ENCODE measurements around the gene CDH2.

Gene CDH2

GRCh38 chr18:28091197-28091596 is 85.7 kb downstream of the CDH2 start:
- DNase-seq (ENCODE audit: low spot score) (no peak), FAIRE-seq (peak; percentile 49)

GRCh38 chr18:28088477-28088876 is 88.5 kb downstream of the CDH2 start:
- FAIRE-seq: no peak
- no peak for DNase-seq (ENCODE audit: low spot score)

- no peak for DNase-seq (ENCODE audit: low spot score)
- no peak for FAIRE-seq
Measured at GRCh38 chr18:28086670-28087552, 90.0 kb downstream of the CDH2 start.

- FAIRE-seq: peak; percentile 32
- no peak for DNase-seq (ENCODE audit: low spot score)
Measured at GRCh38 chr18:28081516-28081915, 95.4 kb downstream of the CDH2 start.

- peak; percentile 79 for DNase-seq (ENCODE audit: low spot score)
- peak; percentile 87 for FAIRE-seq
Measured at GRCh38 chr18:28080876-28081300, 96.0 kb downstream of the CDH2 start.

GRCh38 chr18:28079883-28080282 is 97.0 kb downstream of the CDH2 start:
- FAIRE-seq: no peak
- peak; percentile 31 for DNase-seq (ENCODE audit: low spot score)

- FAIRE-seq: peak; percentile 4
Measured at GRCh38 chr18:28078849-28079248, 98.1 kb downstream of the CDH2 start.

GRCh38 chr18:28078298-28078697 is 98.6 kb downstream of the CDH2 start:
- FAIRE-seq: no peak
- no peak for DNase-seq (ENCODE audit: low spot score)

More at GRCh38 chr18:28078849-28079248, 98.1 kb downstream of the CDH2 start:
- peak; percentile 20 for DNase-seq (ENCODE audit: low spot score)

GRCh38 chr18:28075501-28075900 is 101.4 kb downstream of the CDH2 start:
- FAIRE-seq (peak; percentile 57), DNase-seq (ENCODE audit: low spot score) (peak; percentile 40)

GRCh38 chr18:28074076-28074475 is 102.9 kb downstream of the CDH2 start:
- no peak for FAIRE-seq
- no peak for DNase-seq (ENCODE audit: low spot score)

- DNase-seq (ENCODE audit: low spot score): no peak
- FAIRE-seq: no peak
Measured at GRCh38 chr18:28073658-28074057, 103.3 kb downstream of the CDH2 start.

- DNase-seq (ENCODE audit: low spot score) (no peak), FAIRE-seq (no peak)
Measured at GRCh38 chr18:28071199-28071598, 105.7 kb downstream of the CDH2 start.

GRCh38 chr18:28068207-28068606 is 108.7 kb downstream of the CDH2 start:
- no peak for FAIRE-seq
- DNase-seq (ENCODE audit: low spot score): no peak

GRCh38 chr18:28067346-28067745 is 109.6 kb downstream of the CDH2 start:
- FAIRE-seq: no peak
- DNase-seq (ENCODE audit: low spot score): no peak

- DNase-seq (ENCODE audit: low spot score): no peak
- no peak for FAIRE-seq
Measured at GRCh38 chr18:28065793-28066186, 111.1 kb downstream of the CDH2 start.

- peak; percentile 94 for DNase-seq (ENCODE audit: low spot score)
- peak; percentile 84 for FAIRE-seq
Measured at GRCh38 chr18:28065031-28065792, 111.7 kb downstream of the CDH2 start.

GRCh38 chr18:28063926-28064325 is 113.0 kb downstream of the CDH2 start:
- DNase-seq (ENCODE audit: low spot score): no peak
- no peak for FAIRE-seq

GRCh38 chr18:28063271-28063761 is 113.6 kb downstream of the CDH2 start:
- DNase-seq (ENCODE audit: low spot score) (no peak), FAIRE-seq (no peak)

GRCh38 chr18:28062443-28062842 is 114.5 kb downstream of the CDH2 start:
- DNase-seq (ENCODE audit: low spot score) (no peak), FAIRE-seq (no peak)

- no peak for FAIRE-seq
- no peak for DNase-seq (ENCODE audit: low spot score)
Measured at GRCh38 chr18:28059861-28060260, 117.1 kb downstream of the CDH2 start.

- DNase-seq (ENCODE audit: low spot score) (no peak), FAIRE-seq (no peak)
Measured at GRCh38 chr18:28050545-28050944, 126.4 kb downstream of the CDH2 start.

GRCh38 chr18:28048612-28049011 is 128.3 kb downstream of the CDH2 start:
- FAIRE-seq: no peak
- no peak for DNase-seq (ENCODE audit: low spot score)

All from RCC 7860 (cell line).